Caco-2 (cell line): ENCODE results near the gene CLIP2. TPM values are rescaled to one million over a fixed set of nuclear protein-coding genes. Genes with fewer than 3 reads are reported as not detected.

Experiments used
- BruUV-seq: library from RNA; stranded (reverse); fragments of 400-500 nt; replicated peaks from 2 replicates; lab custom pipeline; 2021; lab: Mats Ljungman, UMichigan
- CTCF ChIA-PET: fragments of 300-600 bp; sonication (Branson Sonifier 250); formaldehyde crosslinking; loops from one replicate; lab custom pipeline; 2022; ENCODE audit warnings: antibody characterized with exemption; lab: Charles Lee
- POLR2A ChIA-PET: fragments of 300-600 bp; sonication (Branson Sonifier 250); formaldehyde crosslinking; loops from one replicate; lab custom pipeline; 2022; ENCODE audit warnings: antibody characterized with exemption; lab: Charles Lee
- DNase-seq, 2 experiments: peaks; one replicate each; pipeline versions ENCODE4 v3.0.0 to v3.0.0-alpha.2; 2020 to 2022
- H3K27me3 ChIP-seq: replicated peaks from 2 replicates; pipeline ENCODE4 v1.6.0; 2011; ENCODE audit warnings: low read length; ENCODE audit not compliant: control insufficient read depth, insufficient read depth
- H3K36me3 ChIP-seq: 2 replicates; pipeline ENCODE4 v1.5.1; 2011; ENCODE audit warnings: low read length; ENCODE audit not compliant: control insufficient read depth, insufficient read depth
- H3K4me1 ChIP-seq: fragments of 250-450 bp; sonication (Bioruptor Pico); 2 replicates; pipeline ENCODE4 v1.5.1; 2020; ENCODE audit warnings: mild to moderate bottlenecking
- H3K4me3 ChIP-seq: 2 replicates; pipeline ENCODE4 v1.5.1; 2011; ENCODE audit warnings: low read depth, mild to moderate bottlenecking, control low read depth, low read length
- H3K9me3 ChIP-seq: fragments of 250-450 bp; sonication (Bioruptor Pico); 2 replicates; pipeline ENCODE4 v1.5.1; 2020; ENCODE audit warnings: mild to moderate bottlenecking, moderate library complexity
- H3K27ac Mint-ChIP-seq: one replicate; pipeline ENCODE4 v1.8.0; 2022; ENCODE audit warnings: mixed read lengths; ENCODE audit not compliant: unreplicated experiment
- H3K27me3 Mint-ChIP-seq: one replicate; pipeline ENCODE4 v1.8.0; 2022; ENCODE audit warnings: mixed read lengths; ENCODE audit not compliant: insufficient read depth, unreplicated experiment
- H3K36me3 Mint-ChIP-seq: one replicate; pipeline ENCODE4 v1.8.0; 2022; ENCODE audit warnings: mild to moderate bottlenecking, mixed read lengths; ENCODE audit not compliant: insufficient read depth, unreplicated experiment
- H3K4me1 Mint-ChIP-seq: one replicate; pipeline ENCODE4 v1.8.0; 2022; ENCODE audit warnings: low read depth, mixed read lengths; ENCODE audit not compliant: unreplicated experiment
- H3K4me3 Mint-ChIP-seq: one replicate; pipeline ENCODE4 v1.8.0; 2022; ENCODE audit warnings: mild to moderate bottlenecking, moderate library complexity, mixed read lengths; ENCODE audit not compliant: unreplicated experiment
- H3K9me3 Mint-ChIP-seq: one replicate; pipeline ENCODE4 v1.8.0; 2022; ENCODE audit warnings: mixed read lengths; ENCODE audit not compliant: unreplicated experiment
- CTCF ChIP-seq, 2 experiments: fragments of 200-600 bp in 1 of 2; IDR thresholded peaks; 1 replicate in 1 of 2; 2 replicates in 1 of 2; pipeline versions ENCODE4 v1.5.1 to v1.8.0; 2011 to 2022; ENCODE audit warnings: antibody characterized with exemption in 1 of 2, control low read depth in 1 of 2, inconsistent platforms in 1 of 2, low read depth in 1 of 2, low read length in 1 of 2, mild to moderate bottlenecking in 1 of 2, moderate library complexity in 1 of 2; ENCODE audit not compliant: insufficient read depth in 1 of 2, severe bottlenecking in 1 of 2, unreplicated experiment in 1 of 2
- intact Hi-C: fragments of 100-400 bp; cut with micrococcal nuclease; formaldehyde crosslinking; loops from one replicate; pipeline ENCODE4 v1.10.0; 2022; ENCODE audit not compliant: unreplicated experiment
- total RNA-seq: library from RNA; stranded (reverse); gene quantifications from 2 replicates; pipeline ENCODE4 v1.2.3, GENCODE V29; 2022

The CLIP2 gene
- total RNA-seq, 1 experiment from 2014 or later, result 19.5 TPM

- ChIA-PET POLR2A (no interaction called here), CTCF (no interaction called here)
- no peaks in the 10 kb centered on the region for H3K9me3 Mint-ChIP-seq
- Histone ChIP-seq H3K4me3 (no peak overlapping the region), H3K4me1 (peaks cover 29% of the 10 kb centered on the region), H3K27me3 (no peaks in the 10 kb centered on the region), H3K36me3 (no peaks in the 10 kb centered on the region), H3K9me3 (no peaks in the 10 kb centered on the region)
- intact Hi-C loops, result no loop called here
- no peak for TF ChIP-seq CTCF (IDR thresholded peaks at IDR 0.05; ENCODE audit: insufficient read depth in 1 of 2, low read depth in 1 of 2, low read length in 1 of 2, severe bottlenecking in 1 of 2, unreplicated experiment in 1 of 2)
- no peak for DNase-seq
- H3K4me3 Mint-ChIP-seq, result no peak overlapping the region
- no peaks in the 10 kb centered on the region for H3K27me3 Mint-ChIP-seq
- BruUV-seq, result no TSS peak
- H3K27ac Mint-ChIP-seq, result no peak overlapping the region
- H3K4me1 Mint-ChIP-seq, result peaks cover 7% of the 10 kb centered on the region
- H3K36me3 Mint-ChIP-seq, result peaks cover 7% of the 10 kb centered on the region
These were observed 3.1 kb upstream of the CLIP2 start for GRCh38 chr7:74286131-74286530.

GRCh38 chr7:74287303-74288033 is 1.7 kb upstream of the CLIP2 start:
- H3K27ac Mint-ChIP-seq, result no peak overlapping the region

More at GRCh38 chr7:74287303-74288033, 1.7 kb upstream of the CLIP2 start:
- no peak overlapping the region for H3K4me3 Mint-ChIP-seq
- Histone ChIP-seq H3K4me1 (peaks cover 42% of the 10 kb centered on the region), H3K4me3 (no peak overlapping the region), H3K36me3 (no peaks in the 10 kb centered on the region), H3K9me3 (no peaks in the 10 kb centered on the region), H3K27me3 (no peaks in the 10 kb centered on the region)
- H3K9me3 Mint-ChIP-seq, result no peaks in the 10 kb centered on the region
- no peak for TF ChIP-seq CTCF (IDR thresholded peaks at IDR 0.05; ENCODE audit: insufficient read depth in 1 of 2, low read depth in 1 of 2, low read length in 1 of 2, severe bottlenecking in 1 of 2, unreplicated experiment in 1 of 2)
- intact Hi-C loops, result no loop called here
- H3K4me1 Mint-ChIP-seq, result peaks cover 9% of the 10 kb centered on the region
- H3K27me3 Mint-ChIP-seq, result no peaks in the 10 kb centered on the region
- POLR2A ChIA-PET, result no interaction called here
- no peak for DNase-seq
- BruUV-seq, result no TSS peak
- peaks cover 6% of the 10 kb centered on the region for H3K36me3 Mint-ChIP-seq
- CTCF ChIA-PET, result interaction anchor here (0.7 to 1.0 kb wide), 3 partner anchors 8 to 94 kb away, joined by 3 to 4 read pairs (median 3); no protein-coding TSS in a partner anchor
